ENCODE results near the gene TPP2. TPM values are rescaled to one million over a fixed set of nuclear protein-coding genes. Genes with fewer than 3 reads are reported as not detected.

Gene TPP2
- total RNA-seq, 1 donor from 2014 or later: 40.5 TPM

DNA sequence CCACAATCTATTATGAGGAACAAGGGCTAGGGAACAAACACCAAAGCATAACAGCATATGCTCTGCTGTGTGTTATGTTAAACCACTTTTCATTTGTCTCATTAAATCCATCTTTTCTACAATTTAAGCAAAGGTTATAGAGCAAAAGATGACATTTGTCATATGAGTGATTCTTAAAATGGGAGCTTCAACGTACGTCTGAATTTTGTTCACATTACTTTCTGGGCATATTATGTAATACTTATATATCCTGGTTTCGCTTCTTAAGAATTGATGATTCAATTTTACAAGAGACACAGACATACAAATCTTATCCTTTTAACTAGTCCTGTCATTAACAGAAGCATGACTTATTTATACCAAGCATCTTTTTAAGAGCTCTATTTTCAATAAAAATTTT lies 3.3 kb upstream of the TPP2 start:
- no peak for DNase-seq (ENCODE audit: low read depth, low spot score)

GRCh38 chr13:102597029-102597961 lies 509 bp downstream of the TPP2 start:
- DNase-seq (ENCODE audit: low read depth, low spot score): no peak

- DNase-seq (ENCODE audit: low read depth, low spot score): no peak
These were observed 1.3 kb downstream of the TPP2 start for GRCh38 chr13:102598061-102598460.

- no peak for DNase-seq (ENCODE audit: low read depth, low spot score)
These were observed 2.7 kb downstream of the TPP2 start for GRCh38 chr13:102599426-102600012.

DNA sequence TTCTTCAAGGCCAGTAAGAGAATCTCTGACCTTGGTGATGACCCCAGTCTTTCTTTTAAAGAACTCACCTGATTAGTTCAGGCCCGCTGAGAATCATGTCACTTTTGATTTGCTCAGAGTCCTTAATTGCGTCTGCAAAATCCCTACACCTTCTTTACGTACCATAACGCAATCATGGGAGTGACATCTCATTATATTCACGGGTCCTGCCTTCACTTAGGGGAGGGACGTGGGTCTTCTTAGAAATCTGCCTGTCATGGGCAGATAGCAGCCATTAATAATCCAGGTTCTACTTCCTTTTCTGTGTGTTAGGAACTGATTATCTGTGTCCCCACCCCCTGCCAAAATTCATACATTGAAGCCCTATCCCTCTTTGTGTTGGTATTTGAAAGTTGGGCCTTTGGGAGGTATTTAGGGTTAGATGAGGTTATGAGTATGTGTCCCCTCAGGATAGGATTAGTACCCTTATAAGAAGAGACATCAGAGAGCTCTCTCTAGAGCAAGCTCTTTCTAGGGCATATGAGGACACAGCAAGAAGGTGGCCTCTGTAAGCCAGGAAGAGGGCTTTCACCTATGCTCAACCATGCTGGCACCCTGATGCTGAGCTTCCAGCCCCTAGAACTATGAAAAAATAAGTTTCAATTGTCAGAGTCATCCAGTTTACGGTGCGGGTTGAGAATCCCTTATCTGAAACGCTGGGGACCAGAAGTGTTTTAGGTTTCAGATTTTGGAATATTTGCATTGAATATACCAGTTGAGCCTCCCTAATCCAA lies 9.9 kb downstream of the TPP2 start:
- no peak for DNase-seq (ENCODE audit: low read depth, low spot score)

GRCh38 chr13:102608974-102609373 lies 12.2 kb downstream of the TPP2 start:
- DNase-seq (ENCODE audit: low read depth, low spot score): no peak

DNA sequence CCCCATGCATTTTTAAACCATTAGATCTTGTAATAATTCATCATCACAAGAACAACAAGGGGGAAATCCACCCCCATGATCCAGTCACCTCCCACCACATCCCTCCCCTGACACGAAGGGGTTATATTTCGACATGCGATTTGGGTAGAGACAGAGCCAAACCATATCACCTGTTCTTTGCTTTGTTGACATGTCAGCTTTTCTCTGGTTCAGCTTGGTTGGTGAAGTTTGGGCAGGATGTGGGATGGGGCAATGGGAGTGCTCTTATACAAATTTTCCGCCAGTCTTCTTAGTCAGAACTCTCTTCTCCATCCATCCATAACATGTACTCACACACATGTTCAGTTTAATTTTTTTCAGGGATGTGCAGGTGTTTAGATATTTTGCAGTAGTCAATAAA lies 12.9 kb downstream of the TPP2 start:
- no peak for DNase-seq (ENCODE audit: low read depth, low spot score)

- no peak for DNase-seq (ENCODE audit: low read depth, low spot score)
These were observed 13.6 kb downstream of the TPP2 start for GRCh38 chr13:102610296-102610895.

- no peak for DNase-seq (ENCODE audit: low read depth, low spot score)
These were observed 21.0 kb downstream of the TPP2 start for GRCh38 chr13:102617697-102618350.

DNA sequence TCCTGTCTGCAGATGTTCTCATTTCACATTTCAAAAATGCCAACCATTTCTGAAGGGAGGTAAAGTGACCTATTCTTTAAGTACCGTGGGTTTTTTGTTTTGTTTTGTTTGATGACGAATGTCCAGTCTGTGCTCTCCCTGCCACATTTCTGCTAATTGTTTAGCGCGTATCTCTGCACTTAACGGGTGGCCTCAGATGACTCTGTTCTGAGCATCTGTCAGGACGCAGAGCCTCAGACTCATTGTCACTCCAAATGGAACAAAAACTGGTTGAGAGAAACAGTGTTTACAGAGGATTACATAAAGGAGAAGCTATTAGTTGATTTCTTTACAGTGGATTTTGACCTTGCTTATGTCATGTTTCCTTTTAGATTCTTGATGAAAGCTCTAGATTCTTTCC lies 23.7 kb downstream of the TPP2 start:
- no peak for DNase-seq (ENCODE audit: low read depth, low spot score)

- DNase-seq (ENCODE audit: low read depth, low spot score): no peak
These were observed 30.1 kb downstream of the TPP2 start for GRCh38 chr13:102626928-102627327.

DNA sequence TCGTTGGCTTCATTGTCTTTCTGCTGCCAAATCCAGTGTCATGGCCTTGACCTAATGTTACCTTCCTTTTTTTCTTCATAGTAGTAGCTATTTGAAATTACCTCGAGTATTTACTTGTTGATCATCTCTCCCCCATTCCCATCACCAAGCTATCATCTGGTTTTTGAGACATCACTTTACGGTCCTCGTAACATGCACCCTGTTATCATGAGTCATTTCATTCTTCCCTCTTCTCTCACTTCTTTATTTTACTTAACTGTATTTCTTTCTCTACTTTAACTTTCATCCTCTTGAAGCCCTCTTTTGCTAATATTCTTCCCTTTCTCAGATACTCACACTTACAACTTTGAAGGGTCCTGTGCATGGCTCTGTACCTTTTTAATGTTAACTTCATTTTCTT lies 31.8 kb downstream of the TPP2 start:
- DNase-seq (ENCODE audit: low read depth, low spot score): no peak

GRCh38 chr13:102631198-102631597 lies 34.4 kb downstream of the TPP2 start:
- no peak for DNase-seq (ENCODE audit: low read depth, low spot score)

- no peak for DNase-seq (ENCODE audit: low read depth, low spot score)
These were observed 42.0 kb downstream of the TPP2 start for GRCh38 chr13:102638741-102639140.

- DNase-seq (ENCODE audit: low read depth, low spot score): no peak
These were observed 45.2 kb downstream of the TPP2 start for GRCh38 chr13:102642029-102642428.

- no peak for DNase-seq (ENCODE audit: low read depth, low spot score)
These were observed 45.7 kb downstream of the TPP2 start for GRCh38 chr13:102642475-102642874.

GRCh38 chr13:102643656-102644055 lies 46.9 kb downstream of the TPP2 start:
- DNase-seq (ENCODE audit: low read depth, low spot score): no peak

DNA sequence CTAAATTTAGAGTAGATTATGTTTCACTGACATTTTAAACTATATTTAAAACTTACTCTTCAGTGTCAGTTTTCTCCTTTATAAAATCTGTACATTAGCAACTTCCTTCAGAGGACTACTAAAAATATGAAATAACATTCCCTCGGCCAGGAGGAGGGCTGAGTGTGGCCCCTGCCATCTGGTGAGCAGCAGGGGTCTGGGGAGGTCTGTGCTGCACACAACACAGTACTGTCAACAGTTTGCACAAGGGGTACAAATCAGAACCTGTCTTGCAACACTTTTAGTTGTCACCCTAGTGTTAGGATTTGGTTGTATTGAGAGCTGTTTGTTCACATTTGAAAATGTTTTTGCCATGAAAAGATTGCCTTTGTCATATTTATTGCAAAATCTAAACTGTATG lies 48.9 kb downstream of the TPP2 start:
- no peak for DNase-seq (ENCODE audit: low read depth, low spot score)

GRCh38 chr13:102648046-102648445 lies 51.3 kb downstream of the TPP2 start:
- DNase-seq (ENCODE audit: low read depth, low spot score): no peak

DNA sequence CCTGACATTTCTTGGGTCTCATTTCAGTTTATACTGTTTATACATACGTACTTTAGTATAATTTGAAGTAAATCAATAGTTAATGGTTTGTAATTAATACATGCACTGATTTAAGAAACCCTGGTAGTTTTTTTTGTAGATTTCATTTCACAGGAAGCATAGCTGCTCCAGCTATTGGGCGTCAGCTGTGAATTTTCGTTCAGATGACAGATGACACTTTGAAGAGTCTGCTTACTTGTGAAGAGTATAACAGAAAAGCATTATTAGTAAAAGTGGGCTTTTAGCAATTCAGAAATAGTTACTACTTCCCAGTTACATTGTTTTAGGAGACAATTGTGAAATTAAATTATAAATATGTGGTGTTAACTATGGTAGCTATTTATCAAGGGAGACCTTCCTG lies 53.7 kb downstream of the TPP2 start:
- no peak for DNase-seq (ENCODE audit: low read depth, low spot score)

GRCh38 chr13:102651392-102651791 lies 54.6 kb downstream of the TPP2 start:
- DNase-seq (ENCODE audit: low read depth, low spot score): no peak
